Endothelial cell of umbilical vein (primary cell): ENCODE measurements around the gene MBTD1.

Source experiments
- JUN ChIP-seq: IDR thresholded peaks from 2 replicates; pipeline ENCODE4 v1.6.1; 2011; ENCODE audit warnings: borderline replicate concordance, low read depth; ENCODE audit not compliant: insufficient read length, insufficient read depth
- MYC ChIP-seq: IDR thresholded peaks from one replicate; pipeline ENCODE4 v1.6.1; 2011; ENCODE audit warnings: mild to moderate bottlenecking, low read depth, low read length
- POLR2A ChIP-seq: IDR thresholded peaks from 2 replicates; pipeline ENCODE4 v1.6.1; 2012; ENCODE audit warnings: low read depth, mild to moderate bottlenecking, control low read depth, low read length
- TF ChIP-seq, protein P1 (sequence below): IDR thresholded peaks from 2 replicates; pipeline ENCODE4 v1.6.1; 2011; ENCODE audit not compliant: insufficient read depth, insufficient read length
- TF ChIP-seq, protein P2 (sequence below), 2 donors: IDR thresholded peaks; 1 replicate in 1 of 2; 2 replicates in 1 of 2; pipeline ENCODE4 v1.5.1; 2011; ENCODE audit warnings: low read length in 2 of 2, mild to moderate bottlenecking in 2 of 2, moderate library complexity in 2 of 2, control low read depth in 1 of 2, inconsistent platforms in 1 of 2, low read depth in 1 of 2; ENCODE audit not compliant: insufficient read depth in 1 of 2; ENCODE audit errors: extremely low read depth in 1 of 2

- TF ChIP-seq POLR2A, result no peak
- TF ChIP-seq MYC, result no peak
- TF ChIP-seq JUN, result no peak
- TF ChIP-seq, protein P1, sequence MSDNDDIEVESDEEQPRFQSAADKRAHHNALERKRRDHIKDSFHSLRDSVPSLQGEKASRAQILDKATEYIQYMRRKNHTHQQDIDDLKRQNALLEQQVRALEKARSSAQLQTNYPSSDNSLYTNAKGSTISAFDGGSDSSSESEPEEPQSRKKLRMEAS, result no peak
- TF ChIP-seq, protein P2, sequence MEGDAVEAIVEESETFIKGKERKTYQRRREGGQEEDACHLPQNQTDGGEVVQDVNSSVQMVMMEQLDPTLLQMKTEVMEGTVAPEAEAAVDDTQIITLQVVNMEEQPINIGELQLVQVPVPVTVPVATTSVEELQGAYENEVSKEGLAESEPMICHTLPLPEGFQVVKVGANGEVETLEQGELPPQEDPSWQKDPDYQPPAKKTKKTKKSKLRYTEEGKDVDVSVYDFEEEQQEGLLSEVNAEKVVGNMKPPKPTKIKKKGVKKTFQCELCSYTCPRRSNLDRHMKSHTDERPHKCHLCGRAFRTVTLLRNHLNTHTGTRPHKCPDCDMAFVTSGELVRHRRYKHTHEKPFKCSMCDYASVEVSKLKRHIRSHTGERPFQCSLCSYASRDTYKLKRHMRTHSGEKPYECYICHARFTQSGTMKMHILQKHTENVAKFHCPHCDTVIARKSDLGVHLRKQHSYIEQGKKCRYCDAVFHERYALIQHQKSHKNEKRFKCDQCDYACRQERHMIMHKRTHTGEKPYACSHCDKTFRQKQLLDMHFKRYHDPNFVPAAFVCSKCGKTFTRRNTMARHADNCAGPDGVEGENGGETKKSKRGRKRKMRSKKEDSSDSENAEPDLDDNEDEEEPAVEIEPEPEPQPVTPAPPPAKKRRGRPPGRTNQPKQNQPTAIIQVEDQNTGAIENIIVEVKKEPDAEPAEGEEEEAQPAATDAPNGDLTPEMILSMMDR (IDR thresholded peaks at IDR 0.05; ENCODE audit: extremely low read depth in 1 of 2, insufficient read depth in 1 of 2, low read depth in 1 of 2, low read length in 2 of 2), result no peak
These were observed 41.9 kb downstream of the MBTD1 start for GRCh38 chr17:51217946-51218345.
